ENCODE measurements around the gene NUCB1. TPM values are rescaled to one million over a fixed set of nuclear protein-coding genes. Genes with fewer than 3 reads are reported as not detected.
A peak's percentile ranks its signal among the peaks of the same experiment; 100 is the strongest.

The NUCB1 gene
- total and polyA plus RNA-seq, 9 of the 15 experiments (the other 6 are each of a cell fraction or from before 2014, with no cell fraction given), result 3.1 to 153 (median 71.7) TPM

DNA sequence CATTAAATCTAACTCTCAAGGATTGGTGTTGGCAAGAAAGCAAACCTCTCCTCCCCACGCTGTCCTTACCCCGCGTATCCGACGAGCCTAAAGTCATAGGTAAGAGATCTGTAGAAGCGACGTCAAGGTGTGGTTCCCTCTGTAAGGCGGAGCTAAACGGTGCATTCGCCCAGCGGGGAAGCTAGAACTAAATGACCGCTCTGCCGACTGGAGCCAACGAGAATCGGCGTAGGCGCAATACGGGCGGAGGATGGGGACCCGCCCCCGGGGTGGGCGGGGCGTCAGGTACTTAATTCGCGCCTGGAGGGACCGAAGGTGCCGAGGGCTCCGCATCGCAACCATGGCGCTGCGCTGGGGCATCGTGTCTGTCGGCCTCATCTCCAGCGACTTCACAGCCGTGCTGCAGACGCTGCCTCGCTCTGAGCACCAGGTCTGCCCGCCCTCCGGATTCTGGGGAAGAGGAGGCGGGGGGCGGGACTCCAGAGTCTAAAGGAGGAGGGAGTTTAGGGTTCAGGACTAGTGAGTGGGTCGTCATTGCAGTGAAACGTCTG, 33.3 kb downstream of the NUCB1 start, which contains the start of gene DHDH (continued):
- no peak for TF ChIP-seq LEF1 (IDR thresholded peaks at IDR 0.05)
- TF ChIP-seq ZNF561 (CRISPR knock-in tag; conservative IDR thresholded peaks at IDR 0.05), result no peak
- TF ChIP-seq CHD4 (IDR thresholded peaks at IDR 0.05; ENCODE audit: insufficient read depth, insufficient replicate concordance, low read depth, low read length, poor library complexity, severe bottlenecking), result no peak
- no peak for TF ChIP-seq SRSF1 (IDR thresholded peaks at IDR 0.05; ENCODE audit: low read depth, low read length)
- TF ChIP-seq ZNF263 (CRISPR knock-in tag; IDR thresholded peaks at IDR 0.05; ENCODE audit: borderline replicate concordance), result peak; percentile 52; the same call in 1 of the 2 replicates
- TF ChIP-seq, protein P1, sequence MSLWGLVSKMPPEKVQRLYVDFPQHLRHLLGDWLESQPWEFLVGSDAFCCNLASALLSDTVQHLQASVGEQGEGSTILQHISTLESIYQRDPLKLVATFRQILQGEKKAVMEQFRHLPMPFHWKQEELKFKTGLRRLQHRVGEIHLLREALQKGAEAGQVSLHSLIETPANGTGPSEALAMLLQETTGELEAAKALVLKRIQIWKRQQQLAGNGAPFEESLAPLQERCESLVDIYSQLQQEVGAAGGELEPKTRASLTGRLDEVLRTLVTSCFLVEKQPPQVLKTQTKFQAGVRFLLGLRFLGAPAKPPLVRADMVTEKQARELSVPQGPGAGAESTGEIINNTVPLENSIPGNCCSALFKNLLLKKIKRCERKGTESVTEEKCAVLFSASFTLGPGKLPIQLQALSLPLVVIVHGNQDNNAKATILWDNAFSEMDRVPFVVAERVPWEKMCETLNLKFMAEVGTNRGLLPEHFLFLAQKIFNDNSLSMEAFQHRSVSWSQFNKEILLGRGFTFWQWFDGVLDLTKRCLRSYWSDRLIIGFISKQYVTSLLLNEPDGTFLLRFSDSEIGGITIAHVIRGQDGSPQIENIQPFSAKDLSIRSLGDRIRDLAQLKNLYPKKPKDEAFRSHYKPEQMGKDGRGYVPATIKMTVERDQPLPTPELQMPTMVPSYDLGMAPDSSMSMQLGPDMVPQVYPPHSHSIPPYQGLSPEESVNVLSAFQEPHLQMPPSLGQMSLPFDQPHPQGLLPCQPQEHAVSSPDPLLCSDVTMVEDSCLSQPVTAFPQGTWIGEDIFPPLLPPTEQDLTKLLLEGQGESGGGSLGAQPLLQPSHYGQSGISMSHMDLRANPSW (CRISPR knock-in tag; IDR thresholded peaks at IDR 0.05), result 0 out of 2 replicates have a peak, but pooled peaks have one; percentile 58
- peak; percentile 63 for TF ChIP-seq POLR2A (conservative IDR thresholded peaks at IDR 0.05)
- TF ChIP-seq COPS2 (conservative IDR thresholded peaks at IDR 0.05), result no peak
- no peak for TF ChIP-seq ZNF609 (CRISPR knock-in tag; IDR thresholded peaks at IDR 0.05; ENCODE audit: borderline replicate concordance)
- no peak for TF ChIP-seq MEF2D (tag; conservative IDR thresholded peaks at IDR 0.05; ENCODE audit: low read depth)
- no peak for TF ChIP-seq PHB (CRISPR knock-in tag; IDR thresholded peaks at IDR 0.05)
- TF ChIP-seq L3MBTL2 (IDR thresholded peaks at IDR 0.05), result peak; percentile 83
- TF ChIP-seq TCF3 (CRISPR knock-in tag; IDR thresholded peaks at IDR 0.05), result no peak
- TF ChIP-seq ARNT (IDR thresholded peaks at IDR 0.05), result no peak
- TF ChIP-seq CXXC5 (CRISPR knock-in tag; IDR thresholded peaks at IDR 0.05), result peak; percentile 76
- TF ChIP-seq GTF2E2 (tag; IDR thresholded peaks at IDR 0.05), result no peak
- TF ChIP-seq PHF8 (IDR thresholded peaks at IDR 0.05; ENCODE audit: borderline replicate concordance, low read length), result peak; percentile 49; the same call in 1 of the 2 replicates
- no peak for TF ChIP-seq NCOA2 (IDR thresholded peaks at IDR 0.05; ENCODE audit: partially characterized antibody in 2 of 2)
- TF ChIP-seq, protein P2, sequence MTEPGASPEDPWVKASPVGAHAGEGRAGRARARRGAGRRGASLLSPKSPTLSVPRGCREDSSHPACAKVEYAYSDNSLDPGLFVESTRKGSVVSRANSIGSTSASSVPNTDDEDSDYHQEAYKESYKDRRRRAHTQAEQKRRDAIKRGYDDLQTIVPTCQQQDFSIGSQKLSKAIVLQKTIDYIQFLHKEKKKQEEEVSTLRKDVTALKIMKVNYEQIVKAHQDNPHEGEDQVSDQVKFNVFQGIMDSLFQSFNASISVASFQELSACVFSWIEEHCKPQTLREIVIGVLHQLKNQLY (CRISPR knock-in tag; conservative IDR thresholded peaks at IDR 0.05), result no peak
- TF ChIP-seq TEAD1 (CRISPR knock-in tag; IDR thresholded peaks at IDR 0.05), result no peak
